Ovary (tissue), 9 donors: ENCODE data around the gene LMF1. TPM values are rescaled to one million over a fixed set of nuclear protein-coding genes. Genes with fewer than 3 reads are reported as not detected.

ENCODE experiments used
- DNase-seq, 5 donors: peaks; one replicate each; pipeline ENCODE4 v3.0.0-alpha.2; 2019 to 2020
- H3K27ac ChIP-seq, 2 donors: fragments of 200-600 bp; one replicate each; pipeline versions ENCODE4 v1.5.1 to v1.8.0; 2019 to 2022
- H3K27me3 ChIP-seq: fragments of 200-600 bp; one replicate; pipeline ENCODE4 v1.8.0; 2022
- H3K36me3 ChIP-seq: fragments of 200-600 bp; sonication (generic); one replicate; pipeline ENCODE4 v1.5.1; 2019
- H3K4me1 ChIP-seq: one replicate; pipeline ENCODE4 v1.8.1; 2013; ENCODE audit warnings: mild to moderate bottlenecking, moderate library complexity; ENCODE audit not compliant: insufficient read depth
- H3K4me3 ChIP-seq: fragments of 200-600 bp; sonication (generic); one replicate; pipeline ENCODE4 v1.5.1; 2017
- H3K9me3 ChIP-seq, 2 donors: fragments of 200-600 bp in 1 of 2; sonication (generic) in 1 of 2; one replicate each; pipeline versions ENCODE4 v1.5.1 to v1.8.1; 2013 to 2019; ENCODE audit warnings: mild to moderate bottlenecking in 1 of 2, moderate library complexity in 1 of 2
- CTCF ChIP-seq, 3 donors: fragments of 450-650 bp in 2 of 3; fragments of 200-600 bp in 1 of 3; IDR thresholded peaks; one replicate each; pipeline versions ENCODE4 v1.5.1 to v1.8.0; 2016 to 2022; ENCODE audit warnings: antibody characterized with exemption in 3 of 3, mild to moderate bottlenecking in 1 of 3
- EP300 ChIP-seq: sonication (generic); formaldehyde crosslinking; IDR thresholded peaks from one replicate; pipeline ENCODE4 v1.6.1; 2017; ENCODE audit warnings: antibody characterized with exemption
- POLR2A ChIP-seq: fragments of 450-650 bp; IDR thresholded peaks from one replicate; pipeline ENCODE4 v1.6.1; 2017; ENCODE audit warnings: antibody characterized with exemption, mild to moderate bottlenecking, moderate library complexity
- WGBS, 3 donors: extraction: QIAGEN DNeasy Blood & Tissue Kit in 1 of 3; methylation state at CpG; one replicate each; pipeline versions ENCODE4 v1.1.5 to v1.1.7; 2013 to 2017; 5-methylcytosine and 5-hydroxymethylcytosine counted together
- intact Hi-C, 4 donors: fragments of 100-400 bp; cut with DNase I; formaldehyde crosslinking; loops; one replicate each; pipeline versions ENCODE4 v1.11.0 to v1.15.1; 2022 to 2023
- polyA plus RNA-seq, 2 donors: library from polyadenylated mRNA; stranded (reverse); fragments of 200-250 nt in 1 of 2; fragments of 350-450 nt in 1 of 2; fragmentation: Illumina TruSeq in 1 of 2; extraction: RNeasy Lipid Tissue Mini Kit (QIAGEN cat#74804) in 1 of 2; gene quantifications; one replicate each; pipeline ENCODE4 v1.2.3, GENCODE V29; 2013 to 2014
- total RNA-seq, 7 donors: library from RNA; depleted of rRNA in 2 of 7; stranded (reverse); fragments of >200 nt in 2 of 7; fragmentation: NEBNext Ultra II Directional in 3 of 7; extraction: Animal tissue kit (Norgen Biotek cat#: 25700) in 3 of 7; gene quantifications; one replicate each; pipeline versions ENCODE4 v1.1.0 to v1.2.4, GENCODE V29; 2016 to 2023
- donor health status: DM: no; HTN: no; CAD: no; lungs with moderate emphysema.
- donor health status: DM: no; HTN: no; CAD: no.
- donor health status: Bipolar disorder and iron deficiency.
- donor health status: DM: yes; HTN: yes; CAD: no.
- donor health status: DM: no; HTN: no; CAD: no.
- donor health status: DM: yes; HTN: yes; CAD: no.

Gene LMF1
- total and polyA plus RNA-seq, 9 donors: 7.8 to 31.9 (median 23.6) TPM

GRCh38 chr16:917591-918061 lies 53.2 kb downstream of the LMF1 start:
- Histone ChIP-seq H3K36me3 (no peaks in the 10 kb centered on the region), H3K27me3 (no peaks in the 10 kb centered on the region), H3K9me3 (no peaks in the 10 kb centered on the region), H3K4me1 (no peaks in the 10 kb centered on the region), H3K4me3 (no peak overlapping the region), H3K27ac (no peak overlapping the region)
- no peak for DNase-seq
- WGBS, 3 donors: 91 to 97% (median 91%) methylated on average over 17 to 21 of the region's 21 CpGs
- TF ChIP-seq EP300 (no peak), POLR2A (no peak), CTCF (IDR thresholded peaks at IDR 0.05) (no peak)
- intact Hi-C loops: no loop called here

- H3K27ac ChIP-seq: no peak overlapping the region
- no peak for TF ChIP-seq CTCF (IDR thresholded peaks at IDR 0.05)
- no peak for TF ChIP-seq EP300
- TF ChIP-seq POLR2A: no peak
- no peak overlapping the region for H3K4me3 ChIP-seq
- H3K27me3 ChIP-seq: no peaks in the 10 kb centered on the region
- intact Hi-C loops: no loop called here
- no peaks in the 10 kb centered on the region for H3K4me1 ChIP-seq
- WGBS, 3 donors: 84 to 87% (median 86%) methylated on average over 26 of the region's 26 CpGs
- no peaks in the 10 kb centered on the region for H3K9me3 ChIP-seq
- no peak for DNase-seq
- H3K36me3 ChIP-seq: no peaks in the 10 kb centered on the region
Observed at GRCh38 chr16:916035-916799, 54.6 kb downstream of the LMF1 start.

- Histone ChIP-seq H3K4me1 (no peaks in the 10 kb centered on the region), H3K9me3 (no peaks in the 10 kb centered on the region), H3K36me3 (no peaks in the 10 kb centered on the region), H3K27me3 (no peaks in the 10 kb centered on the region), H3K27ac (no peak overlapping the region), H3K4me3 (no peak overlapping the region)
- TF ChIP-seq CTCF (IDR thresholded peaks at IDR 0.05): no peak
- TF ChIP-seq POLR2A: no peak
- TF ChIP-seq EP300: no peak
- WGBS, 3 donors: 91 to 94% (median 92%) methylated on average over 19 of the region's 19 CpGs
- intact Hi-C loops: no loop called here
- DNase-seq: no peak
Observed at GRCh38 chr16:915546-915945, 55.2 kb downstream of the LMF1 start.

GRCh38 chr16:914440-914839 lies 56.3 kb downstream of the LMF1 start:
- Histone ChIP-seq H3K27ac (no peak overlapping the region), H3K4me1 (no peaks in the 10 kb centered on the region), H3K9me3 (no peaks in the 10 kb centered on the region), H3K36me3 (no peaks in the 10 kb centered on the region), H3K27me3 (no peaks in the 10 kb centered on the region), H3K4me3 (no peak overlapping the region)
- no peak for DNase-seq
- intact Hi-C loops: no loop called here
- 78 to 86% (median 85%) methylated on average over 4 of the region's 4 CpGs for WGBS, 3 donors
- TF ChIP-seq POLR2A (no peak), EP300 (no peak), CTCF (IDR thresholded peaks at IDR 0.05) (no peak)
